GM23338 (cell line): Measurements from ENCODE around the gene RHNO1.

ENCODE experiments used
- CREB1 ChIP-seq: fragments of 250-450 bp; sonication (Bioruptor Pico); IDR thresholded peaks from 2 replicates; pipeline ENCODE4 v1.5.0; 2020; ENCODE audit warnings: low read depth, mild to moderate bottlenecking, moderate library complexity
- CTCF ChIP-seq, 2 experiments: fragments of 200-600 bp in 1 of 2; sonication (generic) in 1 of 2; conservative IDR thresholded peaks; 2 replicates each; pipeline versions ENCODE4 v1.5.1 to v1.6.1; 2016 to 2017; ENCODE audit warnings: antibody characterized with exemption in 2 of 2, low read depth in 2 of 2, mild to moderate bottlenecking in 2 of 2, moderate library complexity in 1 of 2
- EZH2 ChIP-seq: fragments of 200-600 bp; sonication (generic); IDR thresholded peaks from one replicate; pipeline ENCODE4 v1.8.0; 2017; ENCODE audit warnings: antibody characterized with exemption, mild to moderate bottlenecking, low read depth; ENCODE audit not compliant: unreplicated experiment
- REST ChIP-seq: IDR thresholded peaks from one replicate; pipeline ENCODE4 v1.6.1; 2018; ENCODE audit warnings: antibody characterized with exemption; ENCODE audit not compliant: unreplicated experiment

- TF ChIP-seq CREB1 (CRISPR knock-in tag) (no peak), CTCF (conservative IDR thresholded peaks at IDR 0.05; ENCODE audit: low read depth in 2 of 2) (no peak), REST (no peak), EZH2 (no peak)
Observed at GRCh38 chr12:2904260-2904659, 27.2 kb downstream of the RHNO1 start.
